Mucosa of rectum (tissue), 2 donors: ENCODE results near the gene CCL4L2.
A peak's percentile ranks its signal among the peaks of the same experiment; 100 is the strongest.
"Not testable (repeated sequence)": the region's sequence is repeated elsewhere in the genome, so short reads cannot be mapped to it uniquely, and the experiment has no call there.

Experiments
- H3K27ac ChIP-seq, 2 donors: one replicate each; pipeline ENCODE4 v1.7.0; 2013; ENCODE audit warnings: inconsistent platforms in 2 of 2, low read depth in 2 of 2, low read length in 2 of 2
- H3K27me3 ChIP-seq, 2 donors: one replicate each; pipeline ENCODE4 v1.7.0; 2013; ENCODE audit warnings: low read length in 2 of 2; ENCODE audit not compliant: control insufficient read depth in 2 of 2, insufficient read depth in 2 of 2
- H3K36me3 ChIP-seq, 2 donors: one replicate each; pipeline ENCODE4 v1.7.0; 2013; ENCODE audit warnings: low read length in 2 of 2; ENCODE audit not compliant: control insufficient read depth in 2 of 2, insufficient read depth in 2 of 2
- H3K4me1 ChIP-seq, 2 donors: one replicate each; pipeline ENCODE4 v1.7.0; 2013; ENCODE audit warnings: low read length in 2 of 2, mild to moderate bottlenecking in 1 of 2; ENCODE audit not compliant: control insufficient read depth in 2 of 2, insufficient read depth in 2 of 2
- H3K4me3 ChIP-seq, 2 donors: one replicate each; pipeline ENCODE4 v1.7.0; 2013; ENCODE audit warnings: low read length in 2 of 2
- H3K9ac ChIP-seq, 2 donors: one replicate each; pipeline ENCODE4 v1.7.0; 2013; ENCODE audit warnings: low read length in 2 of 2, low read depth in 1 of 2, mild to moderate bottlenecking in 1 of 2
- H3K9me3 ChIP-seq, 2 donors: one replicate each; pipeline ENCODE4 v1.7.0; 2013; ENCODE audit warnings: low read length in 2 of 2; ENCODE audit not compliant: control insufficient read depth in 2 of 2
- donor health status: healthy.
- donor health status: Normal muscosa, but diverticular disease.

Gene CCL4L2

GRCh38 chr17:36186810-36187763 lies 23.8 kb upstream of the CCL4L2 start:
- H3K4me1 ChIP-seq, H3K27me3 ChIP-seq, H3K27ac ChIP-seq, H3K9ac ChIP-seq, H3K36me3 ChIP-seq, H3K4me3 ChIP-seq, H3K9me3 ChIP-seq: not testable (repeated sequence)

- H3K9ac ChIP-seq, H3K4me1 ChIP-seq, H3K4me3 ChIP-seq, H3K27me3 ChIP-seq, H3K36me3 ChIP-seq, H3K9me3 ChIP-seq: not testable (repeated sequence)
- peak overlapping the region; percentile 37 to 45 for H3K27ac ChIP-seq
These were observed 22.8 kb upstream of the CCL4L2 start for GRCh38 chr17:36187943-36188665.

GRCh38 chr17:36188891-36189306 lies 22.0 kb upstream of the CCL4L2 start:
- Histone ChIP-seq H3K4me3 (no peak overlapping the region), H3K36me3 (no peaks in the 10 kb centered on the region), H3K4me1 (no peaks in the 10 kb centered on the region), H3K27me3 (no peaks in the 10 kb centered on the region), H3K27ac (peak overlapping the region in 1 of 2 donors; percentile 35), H3K9ac (no peak overlapping the region), H3K9me3 (no peaks in the 10 kb centered on the region)

- not testable (repeated sequence) for H3K4me1 ChIP-seq, H3K4me3 ChIP-seq, H3K27me3 ChIP-seq, H3K9ac ChIP-seq, H3K9me3 ChIP-seq, H3K36me3 ChIP-seq, H3K27ac ChIP-seq
These were observed 20.9 kb upstream of the CCL4L2 start for GRCh38 chr17:36189993-36190392.

GRCh38 chr17:36190549-36191330 lies 20.1 kb upstream of the CCL4L2 start:
- not testable (repeated sequence) for H3K27me3 ChIP-seq, H3K9ac ChIP-seq, H3K4me3 ChIP-seq, H3K4me1 ChIP-seq, H3K27ac ChIP-seq, H3K36me3 ChIP-seq, H3K9me3 ChIP-seq

GRCh38 chr17:36193216-36193775 lies 17.6 kb upstream of the CCL4L2 start:
- Histone ChIP-seq H3K36me3 (no peaks in the 10 kb centered on the region), H3K4me3 (no peak overlapping the region), H3K9me3 (no peaks in the 10 kb centered on the region), H3K27me3 (peaks cover 0 to 2% of the 10 kb centered on the region in 2 donors), H3K9ac (no peak overlapping the region), H3K27ac (no peak overlapping the region), H3K4me1 (no peaks in the 10 kb centered on the region)

- not testable (repeated sequence) for H3K9ac ChIP-seq, H3K4me1 ChIP-seq, H3K36me3 ChIP-seq, H3K4me3 ChIP-seq, H3K27ac ChIP-seq, H3K27me3 ChIP-seq, H3K9me3 ChIP-seq
These were observed 16.6 kb upstream of the CCL4L2 start for GRCh38 chr17:36194147-36194831.

- not testable (repeated sequence) for H3K27ac ChIP-seq, H3K9ac ChIP-seq
These were observed 15.9 kb upstream of the CCL4L2 start for GRCh38 chr17:36194832-36195433.

GRCh38 chr17:36195434-36196130 lies 15.3 kb upstream of the CCL4L2 start:
- Histone ChIP-seq H3K36me3 (no peaks in the 10 kb centered on the region), H3K27me3 (peaks cover 0 to 2% of the 10 kb centered on the region in 2 donors), H3K9me3 (no peaks in the 10 kb centered on the region), H3K4me1 (no peaks in the 10 kb centered on the region), H3K4me3 (no peak overlapping the region), H3K9ac (no peak overlapping the region), H3K27ac (no peak overlapping the region)

More at GRCh38 chr17:36194832-36195433, 15.9 kb upstream of the CCL4L2 start:
- H3K36me3 ChIP-seq, H3K4me1 ChIP-seq, H3K9me3 ChIP-seq, H3K4me3 ChIP-seq, H3K27me3 ChIP-seq: not testable (repeated sequence)
